ENCODE data around the gene P3H3.
"Not testable (repeated sequence)": the region's sequence is repeated elsewhere in the genome, so short reads cannot be mapped to it uniquely, and the experiment has no call there.

P3H3 gene

GRCh38 chr12:6846316-6846869, 18.2 kb downstream of the P3H3 start:
- DNase-seq (ENCODE audit: low read depth) = no peak

DNA sequence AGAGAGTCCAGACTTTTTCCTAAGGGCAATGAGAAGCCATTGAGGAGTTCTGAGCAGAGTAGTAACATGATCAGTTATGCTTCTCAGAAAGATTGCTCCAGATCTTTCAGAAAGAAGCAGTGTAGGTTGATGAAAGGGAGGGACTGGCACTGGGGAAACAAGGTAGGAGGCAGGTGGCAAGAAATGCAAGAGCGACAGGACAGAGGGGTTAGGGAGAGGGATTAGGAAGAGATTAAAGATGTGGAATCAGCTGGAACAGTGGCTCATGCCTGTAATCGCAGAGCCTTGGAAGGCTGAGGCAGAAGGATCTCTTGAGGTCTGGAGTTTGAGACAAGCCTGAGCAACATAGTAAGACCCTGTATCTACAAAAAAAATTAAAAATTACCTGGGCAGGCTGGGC, 19.5 kb downstream of the P3H3 start:
- DNase-seq (ENCODE audit: low read depth) = no peak

- DNase-seq (ENCODE audit: low read depth) = no peak
These were observed 21.2 kb downstream of the P3H3 start for GRCh38 chr12:6849427-6849826.

DNA sequence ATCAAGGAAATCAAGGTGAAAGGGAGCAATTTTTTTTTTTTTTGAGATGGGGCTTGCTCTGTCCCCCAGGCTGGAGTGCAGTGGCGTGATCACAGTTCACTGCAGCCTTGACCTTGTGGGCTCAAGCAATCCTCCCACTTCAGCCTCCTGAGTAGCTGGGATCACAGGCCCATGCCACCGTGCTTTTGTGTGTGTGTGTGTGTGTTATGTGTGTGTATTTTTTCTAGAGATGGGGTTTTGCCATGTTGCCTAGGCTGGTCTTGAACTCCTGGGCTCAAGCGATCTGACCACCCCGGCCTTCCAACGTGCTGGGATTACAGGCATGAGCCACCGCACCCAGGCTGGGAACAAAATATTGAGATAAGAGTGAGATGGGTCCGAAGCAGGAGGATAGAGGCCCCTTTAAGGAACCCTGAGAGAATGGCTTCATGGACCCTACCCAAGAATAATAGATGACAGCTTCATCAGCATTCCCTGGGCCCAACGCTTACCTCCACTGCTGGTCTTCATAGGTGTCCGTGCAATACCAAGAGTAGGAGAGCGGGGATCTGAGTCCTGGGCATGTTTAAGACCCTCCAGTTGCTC, 21.9 kb downstream of the P3H3 start:
- no peak for DNase-seq (ENCODE audit: low read depth)

- DNase-seq (ENCODE audit: low read depth) = no peak
These were observed 22.6 kb downstream of the P3H3 start for GRCh38 chr12:6850796-6851152.

- DNase-seq (ENCODE audit: low read depth) = peak; percentile 89
These were observed 23.1 kb downstream of the P3H3 start, which contains the start of gene CDCA3 for GRCh38 chr12:6851153-6851920. CDCA3 (minus strand) TSS chr12:6851286; CDS start chr12:6850952, 334 bp downstream.

DNA sequence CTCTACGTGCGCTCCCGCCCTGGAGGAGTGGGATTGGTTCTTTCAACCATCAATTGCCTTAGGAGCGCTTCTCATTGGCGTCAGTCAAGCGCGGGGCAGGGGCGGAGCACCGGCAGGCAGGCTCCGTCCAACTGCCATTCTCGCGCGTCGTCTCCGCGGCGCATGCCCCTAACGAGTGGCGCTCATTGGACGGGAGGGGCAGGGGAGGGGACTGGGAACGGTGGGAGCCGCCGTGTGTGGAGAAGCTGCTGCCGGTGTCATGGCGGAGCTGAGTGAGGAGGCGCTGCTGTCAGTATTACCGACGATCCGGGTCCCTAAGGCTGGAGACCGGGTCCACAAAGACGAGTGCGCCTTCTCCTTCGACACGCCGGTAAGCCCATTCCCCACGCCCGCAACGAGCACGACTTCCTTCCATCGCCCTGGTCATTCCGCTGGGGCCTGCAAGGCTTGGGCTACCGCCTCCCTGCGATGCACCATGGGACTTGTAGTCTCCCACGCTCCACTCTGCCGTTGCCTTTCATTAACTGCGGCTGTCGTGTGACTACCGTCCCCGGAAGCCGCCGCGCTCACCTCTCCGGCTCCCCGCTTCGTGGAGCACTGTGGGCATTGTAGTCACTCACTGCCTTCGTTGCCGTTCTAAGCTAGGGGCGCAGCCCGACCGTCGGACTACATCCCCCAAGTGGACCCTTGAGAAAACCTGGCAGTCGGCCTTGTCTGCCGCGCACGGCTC, 23.9 kb downstream of the P3H3 start, which contains the start of gene USP5:
USP5 (plus strand) TSS at position 230 of the 730 bp plus-strand sequence; CDS start at position 260, 30 bp downstream.
- DNase-seq (ENCODE audit: low read depth) = peak; percentile 97

GRCh38 chr12:6852651-6853354, 24.6 kb downstream of the P3H3 start:
- no peak for DNase-seq (ENCODE audit: low read depth)

GRCh38 chr12:6853626-6854025, 25.4 kb downstream of the P3H3 start:
- no peak for DNase-seq (ENCODE audit: low read depth)

DNA sequence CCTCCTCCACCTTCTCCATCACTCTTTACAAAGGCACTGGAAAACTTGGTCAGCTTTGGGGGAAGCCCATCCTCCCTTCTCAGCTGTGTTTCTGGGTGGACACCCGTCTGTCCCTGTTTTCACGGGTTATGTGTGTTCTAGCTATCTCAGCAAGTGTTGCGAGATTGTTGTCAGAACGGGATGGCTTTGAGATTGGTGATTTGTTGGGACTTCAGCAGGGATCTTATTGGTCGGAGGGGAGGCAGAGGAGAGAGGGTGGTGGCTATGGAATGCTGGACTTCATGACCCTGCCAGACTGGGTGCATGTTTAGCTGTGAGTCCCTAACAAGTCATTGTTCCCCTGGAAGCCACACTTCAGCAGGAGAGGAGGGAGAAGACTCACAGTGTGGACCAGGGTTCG, 25.8 kb downstream of the P3H3 start:
- DNase-seq (ENCODE audit: low read depth) = no peak

- DNase-seq (ENCODE audit: low read depth) = no peak
These were observed 27.1 kb downstream of the P3H3 start for GRCh38 chr12:6855322-6855721.

DNA sequence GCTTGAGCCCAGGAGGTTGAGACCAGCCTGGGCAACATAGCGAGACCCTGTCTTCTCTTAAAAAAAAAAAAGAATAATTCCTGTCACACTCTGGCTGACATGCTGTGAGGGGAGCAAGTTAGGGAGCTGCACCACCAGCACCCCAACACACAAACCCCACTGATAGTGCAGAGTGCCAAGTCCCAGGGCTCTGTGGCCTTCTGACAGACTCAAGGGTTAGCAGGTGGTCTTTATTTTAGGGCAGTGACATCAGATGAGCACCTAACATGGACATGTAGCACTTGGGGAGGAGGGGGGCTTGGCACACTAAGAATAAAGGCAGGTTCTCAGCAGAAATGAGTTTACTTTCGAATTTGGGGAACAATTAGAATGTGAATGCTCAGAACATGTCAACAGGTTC, 30.6 kb downstream of the P3H3 start:
- DNase-seq (ENCODE audit: low read depth) = no peak

GRCh38 chr12:6860116-6860515, 31.9 kb downstream of the P3H3 start:
- no peak for DNase-seq (ENCODE audit: low read depth)

GRCh38 chr12:6860942-6861341, 32.7 kb downstream of the P3H3 start:
- no peak for DNase-seq (ENCODE audit: low read depth)

DNA sequence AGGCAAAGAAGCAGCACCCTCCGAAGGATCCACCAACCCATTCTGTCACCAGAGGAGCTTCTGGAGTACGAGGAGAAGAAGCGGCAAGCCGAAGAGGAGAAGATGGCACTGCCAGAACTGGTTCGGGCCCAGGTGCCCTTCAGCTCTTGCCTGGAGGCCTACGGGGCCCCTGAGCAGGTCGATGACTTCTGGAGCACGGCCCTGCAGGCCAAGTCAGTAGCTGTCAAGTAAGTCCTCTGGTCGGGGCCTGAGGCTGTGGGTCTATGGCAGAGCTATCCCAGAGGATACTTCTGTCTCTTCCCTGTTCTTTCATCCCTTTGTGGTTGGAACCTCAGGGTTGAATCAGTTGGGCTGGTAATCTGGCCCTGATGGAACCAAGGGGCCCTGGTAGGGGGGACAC, 33.2 kb downstream of the P3H3 start:
- DNase-seq (ENCODE audit: low read depth) = no peak

GRCh38 chr12:6863033-6863432, 34.8 kb downstream of the P3H3 start:
- DNase-seq (ENCODE audit: low read depth) = no peak

DNA sequence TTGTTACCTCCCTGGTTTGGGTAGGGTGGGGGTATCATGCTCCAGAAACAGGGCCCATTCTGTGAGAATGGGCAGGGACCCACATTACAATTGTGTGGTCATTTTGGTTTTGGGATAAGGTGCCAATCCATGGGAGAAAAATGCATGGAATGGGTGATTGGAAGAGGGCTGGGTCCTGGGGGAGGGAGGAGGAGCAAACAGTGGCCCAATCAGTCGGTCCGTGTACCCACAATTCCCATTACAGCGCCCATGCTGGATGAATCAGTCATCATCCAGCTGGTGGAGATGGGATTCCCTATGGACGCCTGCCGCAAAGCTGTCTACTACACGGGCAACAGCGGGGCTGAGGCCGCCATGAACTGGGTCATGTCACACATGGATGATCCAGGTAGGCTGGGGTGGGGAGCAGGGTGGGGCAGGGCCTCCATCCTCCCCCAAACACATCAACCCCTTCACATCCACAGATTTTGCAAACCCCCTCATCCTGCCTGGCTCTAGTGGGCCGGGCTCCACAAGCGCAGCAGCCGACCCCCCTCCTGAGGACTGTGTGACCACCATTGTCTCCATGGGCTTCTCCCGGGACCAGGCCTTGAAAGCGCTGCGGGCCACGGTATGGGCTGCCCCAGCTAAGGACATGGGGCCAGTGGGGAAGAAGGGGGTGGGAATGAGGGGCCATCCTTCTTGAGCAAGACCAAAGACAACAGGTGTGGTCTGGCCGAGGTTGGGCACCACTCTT, 35.5 kb downstream of the P3H3 start:
- no peak for DNase-seq (ENCODE audit: low read depth)

- not testable (repeated sequence) for DNase-seq (ENCODE audit: low read depth)
These were observed 37.1 kb downstream of the P3H3 start for GRCh38 chr12:6865307-6865706.

DNA sequence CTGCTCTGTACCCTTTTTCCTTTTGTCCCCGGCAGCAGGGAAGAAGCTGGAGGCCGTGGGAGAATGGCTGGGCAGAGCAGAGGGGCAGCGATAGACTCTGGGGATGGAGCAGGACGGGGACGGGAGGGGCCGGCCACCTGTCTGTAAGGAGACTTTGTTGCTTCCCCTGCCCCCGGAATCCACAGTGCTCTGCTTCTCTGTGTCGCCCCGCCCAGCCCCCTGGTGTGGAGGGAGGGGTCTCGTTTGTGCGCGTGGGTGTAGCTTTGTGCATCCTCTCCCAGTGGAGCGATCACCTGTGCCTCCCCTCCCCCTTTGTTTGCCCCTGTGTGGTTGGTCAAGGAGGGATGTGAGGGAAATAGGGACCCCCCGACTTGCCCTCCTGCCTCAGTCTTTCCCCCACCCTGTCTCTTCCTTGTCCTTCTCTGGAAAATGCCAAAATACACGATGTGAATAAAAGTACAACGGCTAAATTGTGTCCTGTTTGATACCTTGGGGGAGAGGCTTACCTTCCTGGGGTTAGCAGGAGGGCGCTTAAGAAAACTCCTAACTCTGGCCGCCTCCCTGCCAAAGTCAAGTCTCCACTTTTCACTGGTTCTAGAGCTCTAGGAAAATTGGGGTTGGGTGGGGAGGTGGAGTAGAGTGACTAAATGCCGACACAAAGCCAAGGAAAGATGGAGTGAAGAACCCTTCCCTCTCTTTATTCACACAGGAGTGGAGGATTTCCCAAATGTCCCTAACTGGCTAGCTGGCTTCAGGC, 38.1 kb downstream of the P3H3 start:
- no peak for DNase-seq (ENCODE audit: low read depth)

- DNase-seq (ENCODE audit: low read depth) = no peak
These were observed 38.8 kb downstream of the P3H3 start for GRCh38 chr12:6866920-6867412.

Data from activated gamma-delta T cell treated with anti-CD3 and anti-CD28 coated beads, Interleukin-2, amount 50 U/mL, for 16 hours (primary cell).